ENCODE data around the gene C11orf68.

GRCh38 chr11:65945941-65946558 is 27.2 kb upstream of the C11orf68 start:
- TF ChIP-seq EZH2 (IDR thresholded peaks at IDR 0.05): no peak
- TF ChIP-seq POLR2AphosphoS5 (IDR thresholded peaks at IDR 0.05; ENCODE audit: borderline replicate concordance, low read depth, low read length): no peak
- TF ChIP-seq FOXP2 (optimal IDR thresholded peaks at IDR 0.05; ENCODE audit: control extremely low read depth, extremely low read length, insufficient read depth): no peak
